Parathyroid adenoma (tissue), 2 donors: ENCODE results near the gene GBGT1.

Experiments
- H2AFZ ChIP-seq: fragments of 300-600 bp; sonication (generic); one replicate; pipeline ENCODE4 v1.7.0; 2017; ENCODE audit warnings: antibody characterized with exemption, mild to moderate bottlenecking
- H3K27ac ChIP-seq: fragments of 300-600 bp; sonication (generic); one replicate; pipeline ENCODE4 v1.7.0; 2017
- H3K27me3 ChIP-seq: fragments of 300-600 bp; sonication (generic); one replicate; pipeline ENCODE4 v1.7.0; 2017; ENCODE audit warnings: low read length; ENCODE audit not compliant: control insufficient read depth, insufficient read depth
- H3K36me3 ChIP-seq: fragments of 300-600 bp; sonication (generic); one replicate; pipeline ENCODE4 v1.7.0; 2017; ENCODE audit warnings: low read length; ENCODE audit not compliant: control insufficient read depth, insufficient read depth
- H3K4me1 ChIP-seq: fragments of 300-600 bp; sonication (generic); one replicate; pipeline ENCODE4 v1.7.0; 2017; ENCODE audit warnings: control low read depth
- H3K4me2 ChIP-seq: fragments of 300-600 bp; sonication (generic); one replicate; pipeline ENCODE4 v1.7.0; 2017; ENCODE audit warnings: low read length
- H3K4me3 ChIP-seq: fragments of 300-600 bp; sonication (generic); one replicate; pipeline ENCODE4 v1.7.0; 2017; ENCODE audit warnings: low read depth, low read length
- H3K79me2 ChIP-seq: fragments of 300-600 bp; sonication (generic); one replicate; pipeline ENCODE4 v1.7.0; 2017; ENCODE audit warnings: control low read depth
- H3K9ac ChIP-seq: fragments of 300-600 bp; sonication (generic); one replicate; pipeline ENCODE4 v1.7.0; 2017; ENCODE audit warnings: mild to moderate bottlenecking
- H3K9me3 ChIP-seq: fragments of 300-600 bp; sonication (generic); one replicate; pipeline ENCODE4 v1.7.0; 2017; ENCODE audit warnings: low read length; ENCODE audit not compliant: control insufficient read depth
- TF ChIP-seq, protein P1 (sequence below): fragments of 300-600 bp; sonication (generic); IDR thresholded peaks from one replicate; pipeline ENCODE4 v1.7.0; 2017; ENCODE audit warnings: antibody characterized with exemption, mild to moderate bottlenecking
- donor health status: primary hyperparathyroidism.

Gene GBGT1

GRCh38 chr9:133147412-133148198 lies 16.1 kb downstream of the GBGT1 start:
- H3K36me3 ChIP-seq: no peaks in the 10 kb centered on the region
- peak overlapping the region; percentile 65 for H3K4me3 ChIP-seq
- H3K27me3 ChIP-seq: no peaks in the 10 kb centered on the region
- H3K9me3 ChIP-seq: no peaks in the 10 kb centered on the region
- peak overlapping the region; percentile 82 for H3K4me2 ChIP-seq
- TF ChIP-seq, protein P1, sequence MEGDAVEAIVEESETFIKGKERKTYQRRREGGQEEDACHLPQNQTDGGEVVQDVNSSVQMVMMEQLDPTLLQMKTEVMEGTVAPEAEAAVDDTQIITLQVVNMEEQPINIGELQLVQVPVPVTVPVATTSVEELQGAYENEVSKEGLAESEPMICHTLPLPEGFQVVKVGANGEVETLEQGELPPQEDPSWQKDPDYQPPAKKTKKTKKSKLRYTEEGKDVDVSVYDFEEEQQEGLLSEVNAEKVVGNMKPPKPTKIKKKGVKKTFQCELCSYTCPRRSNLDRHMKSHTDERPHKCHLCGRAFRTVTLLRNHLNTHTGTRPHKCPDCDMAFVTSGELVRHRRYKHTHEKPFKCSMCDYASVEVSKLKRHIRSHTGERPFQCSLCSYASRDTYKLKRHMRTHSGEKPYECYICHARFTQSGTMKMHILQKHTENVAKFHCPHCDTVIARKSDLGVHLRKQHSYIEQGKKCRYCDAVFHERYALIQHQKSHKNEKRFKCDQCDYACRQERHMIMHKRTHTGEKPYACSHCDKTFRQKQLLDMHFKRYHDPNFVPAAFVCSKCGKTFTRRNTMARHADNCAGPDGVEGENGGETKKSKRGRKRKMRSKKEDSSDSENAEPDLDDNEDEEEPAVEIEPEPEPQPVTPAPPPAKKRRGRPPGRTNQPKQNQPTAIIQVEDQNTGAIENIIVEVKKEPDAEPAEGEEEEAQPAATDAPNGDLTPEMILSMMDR: peak; percentile 88
- peak overlapping the region; percentile 83 for H3K27ac ChIP-seq
- H3K4me1 ChIP-seq: peaks cover 9% of the 10 kb centered on the region
- H2AFZ ChIP-seq: no peak overlapping the region
- no peak overlapping the region for H3K9ac ChIP-seq
- peaks cover 8% of the 10 kb centered on the region for H3K79me2 ChIP-seq

DNA sequence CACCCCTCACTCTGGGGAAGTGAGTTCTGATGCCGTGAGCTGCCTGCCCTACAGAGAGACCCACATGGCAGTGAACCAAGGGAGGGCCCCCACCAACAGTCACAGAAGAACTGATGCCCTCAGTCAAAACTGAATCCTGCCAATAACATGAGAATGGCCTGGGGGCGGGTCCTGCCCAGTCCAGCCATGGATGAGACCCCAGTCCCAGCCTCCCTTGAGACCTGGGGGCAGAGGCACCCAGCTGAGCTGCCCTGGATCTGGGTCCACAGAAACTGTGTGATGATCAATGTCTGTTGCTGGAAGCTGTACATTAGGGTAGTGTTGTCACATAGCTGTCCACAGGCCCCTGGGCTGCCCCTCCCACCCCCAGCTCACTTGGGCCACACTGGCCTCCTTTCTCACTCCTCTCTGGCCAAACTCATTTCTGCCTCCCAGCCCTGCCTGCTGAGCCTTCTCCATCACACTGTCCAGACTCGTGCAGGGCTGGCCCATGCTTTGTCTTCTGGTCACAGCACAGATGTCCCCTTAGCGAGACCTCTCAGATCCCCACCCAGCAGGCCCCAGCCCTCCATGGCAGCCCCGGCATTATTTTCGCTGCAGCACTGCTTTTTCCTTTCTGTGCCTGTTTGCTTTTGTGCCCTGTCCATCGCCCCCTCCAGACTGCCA lies 16.8 kb downstream of the GBGT1 start:
- peaks cover 13% of the 10 kb centered on the region for H3K79me2 ChIP-seq
- no peak overlapping the region for H3K4me3 ChIP-seq
- no peak overlapping the region for H3K4me2 ChIP-seq
- H3K9ac ChIP-seq: no peak overlapping the region
- H3K27ac ChIP-seq: no peak overlapping the region
- H3K9me3 ChIP-seq: no peaks in the 10 kb centered on the region
- TF ChIP-seq, protein P1: no peak
- no peak overlapping the region for H2AFZ ChIP-seq
- no peaks in the 10 kb centered on the region for H3K27me3 ChIP-seq
- H3K4me1 ChIP-seq: peaks cover 9% of the 10 kb centered on the region
- no peaks in the 10 kb centered on the region for H3K36me3 ChIP-seq

DNA sequence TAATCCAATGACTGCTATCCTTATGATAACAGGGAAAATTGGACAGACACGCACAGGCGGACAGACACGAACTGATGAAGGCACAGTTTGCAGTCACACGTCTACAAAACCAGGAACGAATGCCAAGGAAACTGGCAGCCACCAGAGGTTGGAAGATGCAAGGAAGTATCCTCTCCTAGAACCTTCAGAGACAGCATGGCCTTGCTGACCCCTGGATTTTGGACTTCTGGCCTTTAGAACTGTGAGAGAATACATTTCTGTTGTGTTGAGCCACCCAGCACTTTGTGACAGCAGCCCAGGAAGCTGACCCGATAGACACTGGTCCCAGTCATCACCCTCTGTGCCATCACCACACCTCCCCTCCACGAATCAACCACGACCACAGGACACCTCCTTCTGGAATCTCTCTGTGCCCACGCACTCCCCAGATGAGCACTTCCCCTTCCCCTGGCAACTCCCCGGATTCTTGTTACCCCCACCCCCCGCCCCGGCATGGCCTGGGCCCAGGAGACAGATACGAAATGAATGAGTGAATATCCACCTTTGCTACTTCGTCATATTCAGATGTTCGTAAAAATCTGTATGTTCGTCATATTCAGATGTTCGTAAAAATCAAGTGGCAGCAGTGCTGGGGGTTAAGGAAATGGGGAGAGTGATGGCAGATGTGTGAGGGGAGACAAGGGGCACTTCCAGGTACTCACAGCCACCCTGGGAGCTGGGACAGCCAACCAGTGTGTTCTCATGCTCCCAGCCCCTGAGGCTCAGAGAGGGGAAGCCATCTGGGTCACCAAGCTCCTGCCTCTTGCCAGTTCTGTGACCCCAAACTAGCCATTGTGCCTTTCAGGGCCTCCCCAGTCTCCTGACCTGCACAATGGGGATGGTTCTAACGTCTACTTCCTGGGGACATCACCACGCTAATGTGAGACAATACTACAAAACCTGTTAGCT lies 18.5 kb downstream of the GBGT1 start:
- Histone ChIP-seq H3K9me3 (no peaks in the 10 kb centered on the region), H3K79me2 (peaks cover 13% of the 10 kb centered on the region), H3K4me2 (peak overlapping the region; percentile 90), H3K27ac (peak overlapping the region; percentile 73), H3K9ac (no peak overlapping the region), H3K27me3 (no peaks in the 10 kb centered on the region), H3K4me3 (no peak overlapping the region), H2AFZ (no peak overlapping the region), H3K4me1 (peaks cover 9% of the 10 kb centered on the region), H3K36me3 (no peaks in the 10 kb centered on the region)
- TF ChIP-seq, protein P1: no peak

GRCh38 chr9:133144142-133144903 lies 19.4 kb downstream of the GBGT1 start:
- peak overlapping the region; percentile 73 for H3K27ac ChIP-seq
- H3K9ac ChIP-seq: no peak overlapping the region
- peak overlapping the region; percentile 58 for H2AFZ ChIP-seq
- TF ChIP-seq, protein P1: peak; percentile 94
- peak overlapping the region; percentile 48 for H3K4me3 ChIP-seq
- H3K36me3 ChIP-seq: no peaks in the 10 kb centered on the region
- peaks cover 9% of the 10 kb centered on the region for H3K4me1 ChIP-seq
- H3K79me2 ChIP-seq: peaks cover 13% of the 10 kb centered on the region
- peak overlapping the region; percentile 90 for H3K4me2 ChIP-seq
- no peaks in the 10 kb centered on the region for H3K27me3 ChIP-seq
- no peaks in the 10 kb centered on the region for H3K9me3 ChIP-seq
